Endothelial cell of umbilical vein (primary cell): ENCODE results near the gene GSG1L.

Experiments used
- EZH2 ChIP-seq: IDR thresholded peaks from 2 replicates; pipeline ENCODE4 v1.6.1; 2012; ENCODE audit warnings: borderline replicate concordance, low read depth, mild to moderate bottlenecking, moderate library complexity, low read length, inconsistent platforms; ENCODE audit not compliant: severe bottlenecking
- GATA2 ChIP-seq: IDR thresholded peaks from 2 replicates; pipeline ENCODE4 v1.7.0; 2011; ENCODE audit warnings: low read depth, mild to moderate bottlenecking, moderate library complexity, mixed read lengths, low read length; ENCODE audit not compliant: insufficient read length, insufficient read depth
- POLR2A ChIP-seq: IDR thresholded peaks from 2 replicates; pipeline ENCODE4 v1.6.1; 2012; ENCODE audit warnings: low read depth, mild to moderate bottlenecking, control low read depth, low read length
- POLR2AphosphoS5 ChIP-seq: IDR thresholded peaks from 2 replicates; pipeline ENCODE4 v1.6.1; 2012; ENCODE audit warnings: low read depth, mild to moderate bottlenecking, control low read depth, low read length, moderate library complexity; ENCODE audit not compliant: insufficient read depth
- TF ChIP-seq, protein P1 (sequence below), 2 donors: IDR thresholded peaks; 1 replicate in 1 of 2; 2 replicates in 1 of 2; pipeline ENCODE4 v1.5.1; 2011; ENCODE audit warnings: low read length in 2 of 2, mild to moderate bottlenecking in 2 of 2, moderate library complexity in 2 of 2, control low read depth in 1 of 2, inconsistent platforms in 1 of 2, low read depth in 1 of 2; ENCODE audit not compliant: insufficient read depth in 1 of 2; ENCODE audit errors: extremely low read depth in 1 of 2
- TF ChIP-seq, protein P2 (sequence below): IDR thresholded peaks from 2 replicates; pipeline ENCODE4 v1.6.1; 2011; ENCODE audit not compliant: insufficient read depth, insufficient read length

GRCh38 chr16:28019218-28019617 is 44.3 kb downstream of the GSG1L start:
- TF ChIP-seq, protein P1, sequence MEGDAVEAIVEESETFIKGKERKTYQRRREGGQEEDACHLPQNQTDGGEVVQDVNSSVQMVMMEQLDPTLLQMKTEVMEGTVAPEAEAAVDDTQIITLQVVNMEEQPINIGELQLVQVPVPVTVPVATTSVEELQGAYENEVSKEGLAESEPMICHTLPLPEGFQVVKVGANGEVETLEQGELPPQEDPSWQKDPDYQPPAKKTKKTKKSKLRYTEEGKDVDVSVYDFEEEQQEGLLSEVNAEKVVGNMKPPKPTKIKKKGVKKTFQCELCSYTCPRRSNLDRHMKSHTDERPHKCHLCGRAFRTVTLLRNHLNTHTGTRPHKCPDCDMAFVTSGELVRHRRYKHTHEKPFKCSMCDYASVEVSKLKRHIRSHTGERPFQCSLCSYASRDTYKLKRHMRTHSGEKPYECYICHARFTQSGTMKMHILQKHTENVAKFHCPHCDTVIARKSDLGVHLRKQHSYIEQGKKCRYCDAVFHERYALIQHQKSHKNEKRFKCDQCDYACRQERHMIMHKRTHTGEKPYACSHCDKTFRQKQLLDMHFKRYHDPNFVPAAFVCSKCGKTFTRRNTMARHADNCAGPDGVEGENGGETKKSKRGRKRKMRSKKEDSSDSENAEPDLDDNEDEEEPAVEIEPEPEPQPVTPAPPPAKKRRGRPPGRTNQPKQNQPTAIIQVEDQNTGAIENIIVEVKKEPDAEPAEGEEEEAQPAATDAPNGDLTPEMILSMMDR (IDR thresholded peaks at IDR 0.05; ENCODE audit: extremely low read depth in 1 of 2, insufficient read depth in 1 of 2, low read depth in 1 of 2, low read length in 2 of 2): no peak
- no peak for TF ChIP-seq POLR2A
- TF ChIP-seq POLR2AphosphoS5: no peak
- no peak for TF ChIP-seq EZH2
- TF ChIP-seq, protein P2, sequence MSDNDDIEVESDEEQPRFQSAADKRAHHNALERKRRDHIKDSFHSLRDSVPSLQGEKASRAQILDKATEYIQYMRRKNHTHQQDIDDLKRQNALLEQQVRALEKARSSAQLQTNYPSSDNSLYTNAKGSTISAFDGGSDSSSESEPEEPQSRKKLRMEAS: no peak
- no peak for TF ChIP-seq GATA2
